ENCODE measurements around the gene C2orf76. TPM values are rescaled to one million over a fixed set of nuclear protein-coding genes. Genes with fewer than 3 reads are reported as not detected.

C2orf76 gene
- total RNA-seq, 1 donor from 2014 or later: 11.7 TPM

GRCh38 chr2:119316066-119316465 is 50.6 kb downstream of the C2orf76 start:
- no peak for DNase-seq (ENCODE audit: extremely low spot score, unreplicated experiment)
- no peak overlapping the region for H3K4me3 Mint-ChIP-seq
- H3K9me3 Mint-ChIP-seq: no peaks in the 10 kb centered on the region
- no peak for TF ChIP-seq CTCF (conservative IDR thresholded peaks at IDR 0.05)
- peaks cover 20% of the 10 kb centered on the region for H3K4me1 Mint-ChIP-seq (ENCODE audit: unreplicated experiment)
- H3K27me3 Mint-ChIP-seq: no peaks in the 10 kb centered on the region
- peak overlapping the region; percentile 61 for H3K27ac Mint-ChIP-seq
- no peaks in the 10 kb centered on the region for H3K36me3 Mint-ChIP-seq

- Mint-ChIP-seq H3K4me3 (peak overlapping the region; percentile 15), H3K27me3 (no peaks in the 10 kb centered on the region), H3K9me3 (no peaks in the 10 kb centered on the region), H3K36me3 (no peaks in the 10 kb centered on the region), H3K27ac (peak overlapping the region; percentile 61), H3K4me1 (ENCODE audit: unreplicated experiment) (peaks cover 23% of the 10 kb centered on the region)
- DNase-seq (ENCODE audit: extremely low spot score, unreplicated experiment): no peak
- TF ChIP-seq CTCF (conservative IDR thresholded peaks at IDR 0.05): no peak
These were observed 51.3 kb downstream of the C2orf76 start for GRCh38 chr2:119315241-119315925.

- no peak overlapping the region for H3K4me3 Mint-ChIP-seq
- H3K9me3 Mint-ChIP-seq: no peaks in the 10 kb centered on the region
- no peak overlapping the region for H3K27ac Mint-ChIP-seq
- DNase-seq (ENCODE audit: extremely low spot score, unreplicated experiment): no peak
- H3K36me3 Mint-ChIP-seq: no peaks in the 10 kb centered on the region
- peaks cover 14% of the 10 kb centered on the region for H3K4me1 Mint-ChIP-seq (ENCODE audit: unreplicated experiment)
- no peaks in the 10 kb centered on the region for H3K27me3 Mint-ChIP-seq
- TF ChIP-seq CTCF (conservative IDR thresholded peaks at IDR 0.05): no peak
These were observed 54.8 kb downstream of the C2orf76 start for GRCh38 chr2:119311831-119312230.

- Mint-ChIP-seq H3K27ac (no peak overlapping the region), H3K9me3 (no peaks in the 10 kb centered on the region), H3K36me3 (no peaks in the 10 kb centered on the region), H3K27me3 (no peaks in the 10 kb centered on the region), H3K4me3 (no peak overlapping the region), H3K4me1 (ENCODE audit: unreplicated experiment) (peaks cover 14% of the 10 kb centered on the region)
- TF ChIP-seq CTCF (conservative IDR thresholded peaks at IDR 0.05): no peak
- DNase-seq (ENCODE audit: extremely low spot score, unreplicated experiment): no peak
These were observed 55.3 kb downstream of the C2orf76 start for GRCh38 chr2:119311371-119311770.

- H3K27me3 Mint-ChIP-seq: no peaks in the 10 kb centered on the region
- H3K27ac Mint-ChIP-seq: no peak overlapping the region
- H3K4me1 Mint-ChIP-seq (ENCODE audit: unreplicated experiment): peaks cover 9% of the 10 kb centered on the region
- no peaks in the 10 kb centered on the region for H3K9me3 Mint-ChIP-seq
- H3K4me3 Mint-ChIP-seq: no peak overlapping the region
- no peak for DNase-seq (ENCODE audit: extremely low spot score, unreplicated experiment)
- no peaks in the 10 kb centered on the region for H3K36me3 Mint-ChIP-seq
- no peak for TF ChIP-seq CTCF (conservative IDR thresholded peaks at IDR 0.05)
These were observed 57.8 kb downstream of the C2orf76 start for GRCh38 chr2:119308793-119309330.
